OCI-LY7 (cell line): Measurements from ENCODE around the gene PTAFR. TPM values are rescaled to one million over a fixed set of nuclear protein-coding genes. Genes with fewer than 3 reads are reported as not detected.

Experiments
- BruUV-seq: library from RNA; stranded (reverse); fragments of 400-500 nt; replicated peaks from 2 replicates; lab custom pipeline; 2021; lab: Mats Ljungman, UMichigan
- CTCF ChIA-PET: fragments of 300-600 bp; sonication (Branson Sonifier 250); formaldehyde crosslinking; loops from one replicate; lab custom pipeline; 2022; ENCODE audit warnings: antibody characterized with exemption; ENCODE audit not compliant: unreplicated experiment; lab: Charles Lee
- POLR2A ChIA-PET: fragments of 300-600 bp; sonication (Branson Sonifier 250); formaldehyde crosslinking; loops from one replicate; lab custom pipeline; 2022; ENCODE audit warnings: antibody characterized with exemption; lab: Charles Lee
- DNase-seq: peaks from one replicate; pipeline ENCODE4 v3.0.0-alpha.2; 2015; ENCODE audit warnings: low spot score
- H2AFZ ChIP-seq: fragments of 200-600 bp; sonication (generic), shearing (Covaris generic); 2 replicates; pipeline ENCODE4 v1.6.1; 2014; ENCODE audit warnings: mild to moderate bottlenecking, antibody characterized with exemption, low read length, moderate library complexity
- H3K27ac ChIP-seq: fragments of 200-600 bp; sonication (generic); 2 replicates; pipeline ENCODE4 v1.5.1; 2014; ENCODE audit warnings: mixed run types, low read depth, mild to moderate bottlenecking, moderate library complexity, low read length, inconsistent platforms; ENCODE audit not compliant: poor library complexity, severe bottlenecking
- H3K36me3 ChIP-seq: fragments of 200-600 bp; sonication (generic); 2 replicates; pipeline ENCODE4 v1.6.1; 2014; ENCODE audit warnings: mild to moderate bottlenecking, antibody characterized with exemption, low read length, moderate library complexity, mixed read lengths; ENCODE audit not compliant: insufficient read depth
- H3K4me1 ChIP-seq: fragments of 200-600 bp; sonication (generic); 2 replicates; pipeline ENCODE4 v1.5.1; 2014; ENCODE audit warnings: mild to moderate bottlenecking, low read length; ENCODE audit not compliant: insufficient read depth, poor library complexity, severe bottlenecking
- H3K4me2 ChIP-seq: fragments of 200-600 bp; sonication (generic); 2 replicates; pipeline ENCODE4 v1.6.1; 2014; ENCODE audit warnings: mild to moderate bottlenecking, low read length
- H3K4me3 ChIP-seq: fragments of 200-600 bp; sonication (generic); 2 replicates; pipeline ENCODE4 v1.5.1; 2014; ENCODE audit warnings: mild to moderate bottlenecking, low read depth, low read length; ENCODE audit not compliant: poor library complexity, severe bottlenecking
- H3K79me2 ChIP-seq: fragments of 200-600 bp; sonication (generic); 2 replicates; pipeline ENCODE4 v1.6.1; 2016; ENCODE audit warnings: low read depth, mild to moderate bottlenecking, low read length, moderate library complexity, mixed read lengths; ENCODE audit not compliant: insufficient read depth
- H3K9me2 ChIP-seq: fragments of 200-600 bp; sonication (generic); 2 replicates; pipeline ENCODE4 v1.6.1; 2016; ENCODE audit warnings: mild to moderate bottlenecking, low read length, mixed read lengths; ENCODE audit not compliant: insufficient read depth
- H3K9me3 ChIP-seq: fragments of 200-600 bp; sonication (generic); 2 replicates; pipeline ENCODE4 v1.6.1; 2014; ENCODE audit warnings: mild to moderate bottlenecking, mixed run types, low read length, mixed read lengths
- H4K20me1 ChIP-seq: fragments of 200-600 bp; sonication (generic); 2 replicates; pipeline ENCODE4 v1.6.1; 2014; ENCODE audit warnings: mild to moderate bottlenecking, antibody characterized with exemption, low read length, moderate library complexity, mixed read lengths; ENCODE audit not compliant: insufficient read depth
- EZH2phosphoT487 ChIP-seq: fragments of 200-600 bp; sonication (generic); IDR thresholded peaks from 2 replicates; pipeline ENCODE4 v1.6.1; 2018; ENCODE audit warnings: low read depth, borderline replicate concordance, mild to moderate bottlenecking, mixed run types, antibody characterized with exemption, low read length, moderate library complexity, mixed read lengths
- intact Hi-C: fragments of 100-400 bp; cut with micrococcal nuclease; formaldehyde crosslinking; loops from one replicate; pipeline ENCODE4 v1.10.0; 2022; ENCODE audit not compliant: unreplicated experiment
- total RNA-seq, 2 experiments: library from RNA; depleted of rRNA in 1 of 2; stranded (reverse); fragments of >200 nt in 1 of 2; shearing (Covaris generic) in 1 of 2; gene quantifications; 2 replicates each; pipeline ENCODE4 v1.2.3, GENCODE V29; 2014 to 2022
- TF ChIP-seq, protein P1 (sequence below): fragments of 200-600 bp; sonication (generic); conservative IDR thresholded peaks from 2 replicates; pipeline ENCODE4 v1.5.1; 2014; ENCODE audit warnings: mild to moderate bottlenecking, antibody characterized with exemption, low read length, moderate library complexity, mixed read lengths

The PTAFR gene
- total RNA-seq, 2 experiments from 2014 or later = 8.0 to 32.8 TPM

DNA sequence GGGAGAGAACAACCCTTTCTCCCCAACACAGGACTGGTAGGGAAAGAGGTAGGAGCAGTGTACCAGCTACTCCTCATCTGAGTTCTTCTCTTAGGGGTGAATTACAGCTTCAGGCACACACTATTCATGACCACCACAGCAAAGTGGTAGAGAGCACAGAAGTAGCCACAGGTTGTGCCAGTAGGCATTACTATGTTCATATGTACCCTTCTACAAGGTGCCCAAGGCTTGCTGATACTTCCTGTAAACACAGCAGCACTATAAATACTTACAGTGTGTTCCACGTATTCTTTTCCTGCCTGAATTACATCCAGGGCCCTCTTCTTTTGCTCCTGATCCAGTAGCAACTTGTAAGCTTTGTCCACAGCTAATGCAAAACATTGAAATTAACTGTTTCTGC, 33.2 kb upstream of the PTAFR start:
- CTCF ChIA-PET = interaction anchor here (1.1 to 1.3 kb wide), 2 partner anchors 15 to 118 kb away, joined by 3 to 5 read pairs; no protein-coding TSS in a partner anchor
- Histone ChIP-seq H2AFZ (no peak overlapping the region), H4K20me1 (no peaks in the 10 kb centered on the region), H3K36me3 (peaks cover 94% of the 10 kb centered on the region), H3K4me1 (peaks cover 9% of the 10 kb centered on the region), H3K27ac (peak overlapping the region; percentile 17), H3K4me3 (no peak overlapping the region), H3K9me3 (no peaks in the 10 kb centered on the region), H3K9me2 (no peaks in the 10 kb centered on the region), H3K79me2 (peaks cover 4% of the 10 kb centered on the region; the same call in 1 of the 2 replicates), H3K4me2 (no peak overlapping the region)
- no TSS peak for BruUV-seq
- intact Hi-C loops = loop anchor here (1.0 to 2.0 kb wide), 4 partner anchors 34 to 351 kb away; no protein-coding TSS in a partner anchor
- POLR2A ChIA-PET = interaction anchor here (1.0 to 1.6 kb wide), 5 partner anchors 10 to 122 kb away, joined by 3 to 9 read pairs (median 5); partner anchors contain the start of gene EYA3
- DNase-seq = no peak
- TF ChIP-seq EZH2phosphoT487 = no peak
- TF ChIP-seq, protein P1, sequence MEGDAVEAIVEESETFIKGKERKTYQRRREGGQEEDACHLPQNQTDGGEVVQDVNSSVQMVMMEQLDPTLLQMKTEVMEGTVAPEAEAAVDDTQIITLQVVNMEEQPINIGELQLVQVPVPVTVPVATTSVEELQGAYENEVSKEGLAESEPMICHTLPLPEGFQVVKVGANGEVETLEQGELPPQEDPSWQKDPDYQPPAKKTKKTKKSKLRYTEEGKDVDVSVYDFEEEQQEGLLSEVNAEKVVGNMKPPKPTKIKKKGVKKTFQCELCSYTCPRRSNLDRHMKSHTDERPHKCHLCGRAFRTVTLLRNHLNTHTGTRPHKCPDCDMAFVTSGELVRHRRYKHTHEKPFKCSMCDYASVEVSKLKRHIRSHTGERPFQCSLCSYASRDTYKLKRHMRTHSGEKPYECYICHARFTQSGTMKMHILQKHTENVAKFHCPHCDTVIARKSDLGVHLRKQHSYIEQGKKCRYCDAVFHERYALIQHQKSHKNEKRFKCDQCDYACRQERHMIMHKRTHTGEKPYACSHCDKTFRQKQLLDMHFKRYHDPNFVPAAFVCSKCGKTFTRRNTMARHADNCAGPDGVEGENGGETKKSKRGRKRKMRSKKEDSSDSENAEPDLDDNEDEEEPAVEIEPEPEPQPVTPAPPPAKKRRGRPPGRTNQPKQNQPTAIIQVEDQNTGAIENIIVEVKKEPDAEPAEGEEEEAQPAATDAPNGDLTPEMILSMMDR = no peak

GRCh38 chr1:28208818-28209441, 32.4 kb upstream of the PTAFR start:
- TF ChIP-seq EZH2phosphoT487 = no peak
- TF ChIP-seq, protein P1 = peak; percentile 96
- POLR2A ChIA-PET = interaction anchor here (1.0 to 1.6 kb wide), 6 partner anchors 11 to 121 kb away, joined by 3 to 9 read pairs (median 4); partner anchors contain the start of gene EYA3
- H3K4me2 ChIP-seq = no peak overlapping the region
- no peak overlapping the region for H2AFZ ChIP-seq
- H3K36me3 ChIP-seq = peaks cover 94% of the 10 kb centered on the region
- no peaks in the 10 kb centered on the region for H3K9me2 ChIP-seq
- H3K9me3 ChIP-seq = no peaks in the 10 kb centered on the region
- H3K4me1 ChIP-seq = peaks cover 9% of the 10 kb centered on the region
- H3K27ac ChIP-seq = peak overlapping the region; percentile 17
- CTCF ChIA-PET = interaction anchor here (0.6 to 1.3 kb wide), 3 partner anchors 14 to 117 kb away, joined by 3 to 5 read pairs (median 3); no protein-coding TSS in a partner anchor
- H3K4me3 ChIP-seq = no peak overlapping the region
- peaks cover 4% of the 10 kb centered on the region; the same call in 1 of the 2 replicates for H3K79me2 ChIP-seq
- H4K20me1 ChIP-seq = no peaks in the 10 kb centered on the region
- BruUV-seq = TSS peak; percentile 42
- DNase-seq = peak; percentile 82
- intact Hi-C loops = loop anchor here (1.0 to 2.0 kb wide), 4 partner anchors 34 to 350 kb away; no protein-coding TSS in a partner anchor

DNA sequence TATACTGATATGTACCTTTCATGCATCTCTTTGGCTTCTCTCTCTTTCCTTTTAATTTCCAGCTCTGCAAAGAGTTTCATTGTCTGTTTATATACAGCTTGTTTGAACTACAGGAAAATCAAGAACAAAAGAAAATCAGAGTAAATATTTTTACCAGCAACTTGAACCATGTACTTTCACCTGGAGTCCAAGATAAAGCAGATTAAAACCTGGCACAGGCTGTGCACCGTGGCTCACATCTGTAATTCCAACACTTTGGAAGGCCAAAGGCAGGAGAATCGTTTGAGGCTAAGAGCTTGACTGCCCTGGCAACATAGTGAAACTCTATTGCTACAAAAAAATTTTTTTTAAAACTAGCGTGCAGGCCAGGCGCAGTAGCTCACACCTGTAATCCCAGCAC, 28.8 kb upstream of the PTAFR start:
- peaks cover 9% of the 10 kb centered on the region for H3K4me1 ChIP-seq
- H3K4me3 ChIP-seq = no peak overlapping the region
- DNase-seq = no peak
- no peak overlapping the region for H3K4me2 ChIP-seq
- CTCF ChIA-PET = no interaction called here
- peaks cover 4% of the 10 kb centered on the region; the same call in 1 of the 2 replicates for H3K79me2 ChIP-seq
- BruUV-seq = no TSS peak
- H3K27ac ChIP-seq = no peak overlapping the region
- no peaks in the 10 kb centered on the region for H4K20me1 ChIP-seq
- TF ChIP-seq, protein P1 = no peak
- TF ChIP-seq EZH2phosphoT487 = no peak
- POLR2A ChIA-PET = interaction anchor here (1.4 to 1.5 kb wide), 2 partner anchors 9 to 113 kb away, joined by 3 to 4 read pairs; no protein-coding TSS in a partner anchor
- no peaks in the 10 kb centered on the region for H3K9me2 ChIP-seq
- no peak overlapping the region for H2AFZ ChIP-seq
- H3K36me3 ChIP-seq = peaks cover 93% of the 10 kb centered on the region
- no peaks in the 10 kb centered on the region for H3K9me3 ChIP-seq
- intact Hi-C loops = no loop called here
